Natural killer cell (primary cell): ENCODE results near the gene MACROD2. TPM values are rescaled to one million over a fixed set of nuclear protein-coding genes. Genes with fewer than 3 reads are reported as not detected.

Experiments
- ATAC-seq, 3 donors: fragments of 150-1000 bp in 2 of 3; fragments of 200-7000 bp in 1 of 3; cut with Tn5 transposase; 1 replicate in 1 of 3; 2 replicates in 2 of 3; pipeline ENCODE4 v1.10.0; 2021; ENCODE audit warnings: mild to moderate bottlenecking in 2 of 3, moderate library complexity in 2 of 3
- DNase-seq, 2 donors: peaks; one replicate each; pipeline versions ENCODE4 v3.0.0 to v3.0.0-alpha.2; 2013 to 2021; ENCODE audit warnings: mixed read lengths in 1 of 2
- H3K27ac ChIP-seq: one replicate; pipeline ENCODE4 v1.5.1; 2013; ENCODE audit warnings: mild to moderate bottlenecking, low read length
- H3K27me3 ChIP-seq: one replicate; pipeline ENCODE4 v1.6.1; 2013; ENCODE audit warnings: low read length; ENCODE audit not compliant: control insufficient read depth, insufficient read depth
- H3K36me3 ChIP-seq: one replicate; pipeline ENCODE4 v1.6.1; 2013; ENCODE audit warnings: low read length; ENCODE audit not compliant: control insufficient read depth, insufficient read depth
- H3K4me1 ChIP-seq: one replicate; pipeline ENCODE4 v1.6.1; 2013; ENCODE audit warnings: low read length; ENCODE audit not compliant: control insufficient read depth, insufficient read depth
- H3K4me3 ChIP-seq: one replicate; pipeline ENCODE4 v1.5.1; 2013; ENCODE audit warnings: low read length
- H3K9me3 ChIP-seq: one replicate; pipeline ENCODE4 v1.6.1; 2013; ENCODE audit warnings: low read length; ENCODE audit not compliant: control insufficient read depth, insufficient read depth
- H3K27ac Mint-ChIP-seq, 2 donors: one replicate each; pipeline ENCODE4 v1.8.0; 2022; ENCODE audit warnings: mild to moderate bottlenecking in 2 of 2, mixed read lengths in 2 of 2, moderate library complexity in 1 of 2
- H3K27me3 Mint-ChIP-seq, 2 donors: one replicate each; pipeline ENCODE4 v1.8.0; 2022; ENCODE audit warnings: low read depth in 2 of 2, mixed read lengths in 2 of 2
- H3K36me3 Mint-ChIP-seq: one replicate; pipeline ENCODE4 v1.8.0; 2022; ENCODE audit warnings: mixed read lengths
- H3K4me1 Mint-ChIP-seq, 2 donors: one replicate each; pipeline ENCODE4 v1.8.0; 2022; ENCODE audit warnings: mixed read lengths in 2 of 2
- H3K4me3 Mint-ChIP-seq: one replicate; pipeline ENCODE4 v1.8.0; 2022; ENCODE audit warnings: mild to moderate bottlenecking, moderate library complexity, mixed read lengths
- H3K9me3 Mint-ChIP-seq, 2 donors: one replicate each; pipeline ENCODE4 v1.8.0; 2022; ENCODE audit warnings: mixed read lengths in 2 of 2
- CTCF ChIP-seq: fragments of 200-600 bp; IDR thresholded peaks from one replicate; pipeline ENCODE4 v1.8.0; 2022; ENCODE audit warnings: antibody characterized with exemption
- WGBS: methylation state at CpG from one replicate; pipeline ENCODE4 v1.1.7; 2013; ENCODE audit warnings: missing lambda C conversion rate; ENCODE audit not compliant: insufficient coverage; 5-methylcytosine and 5-hydroxymethylcytosine counted together
- intact Hi-C: fragments of 100-400 bp; cut with micrococcal nuclease; formaldehyde crosslinking; loops from one replicate; pipeline ENCODE4 v1.14.2; 2022
- total RNA-seq, 4 donors: library from RNA; stranded (reverse); fragments of 120-200 nt in 1 of 4; gene quantifications; one replicate each; pipeline versions ENCODE4 v1.2.3 to v1.2.4, GENCODE V29; 2013 to 2022

The MACROD2 gene
- total RNA-seq, 3 donors from 2014 or later (not counting 1 experiment from before 2014, with no cell fraction given) = 0.19 to 0.88 TPM; not detected in 1

GRCh38 chr20:15739035-15739434 lies 1743.7 kb downstream of the MACROD2 start:
- H3K4me1 Mint-ChIP-seq = no peaks in the 10 kb centered on the region
- Histone ChIP-seq H3K9me3 (no peaks in the 10 kb centered on the region), H3K27me3 (no peaks in the 10 kb centered on the region), H3K36me3 (no peaks in the 10 kb centered on the region), H3K4me3 (no peak overlapping the region), H3K27ac (no peak overlapping the region), H3K4me1 (no peaks in the 10 kb centered on the region)
- intact Hi-C loops = no loop called here
- ATAC-seq = no peak
- H3K36me3 Mint-ChIP-seq = no peaks in the 10 kb centered on the region
- H3K9me3 Mint-ChIP-seq = peaks cover 0 to under 1% of the 10 kb centered on the region in 2 donors
- H3K27me3 Mint-ChIP-seq = no peaks in the 10 kb centered on the region
- 73% methylated on average over 2 of the region's 2 CpGs for WGBS
- no peak for DNase-seq
- no peak overlapping the region for H3K4me3 Mint-ChIP-seq
- TF ChIP-seq CTCF = no peak
- no peak overlapping the region for H3K27ac Mint-ChIP-seq

GRCh38 chr20:15740046-15740775 lies 1744.9 kb downstream of the MACROD2 start:
- no peaks in the 10 kb centered on the region for H3K4me1 ChIP-seq
- Mint-ChIP-seq H3K27ac (no peak overlapping the region), H3K9me3 (no peaks in the 10 kb centered on the region), H3K4me1 (no peaks in the 10 kb centered on the region), H3K27me3 (no peaks in the 10 kb centered on the region), H3K36me3 (no peaks in the 10 kb centered on the region), H3K4me3 (no peak overlapping the region)
- intact Hi-C loops = no loop called here
- H3K27ac ChIP-seq = no peak overlapping the region
- no peaks in the 10 kb centered on the region for H3K27me3 ChIP-seq
- no peaks in the 10 kb centered on the region for H3K9me3 ChIP-seq
- no peak overlapping the region for H3K4me3 ChIP-seq
- ATAC-seq = no peak
- WGBS = 71% methylated on average over 3 of the region's 3 CpGs
- H3K36me3 ChIP-seq = no peaks in the 10 kb centered on the region
- DNase-seq = no peak
- TF ChIP-seq CTCF = no peak

GRCh38 chr20:15742087-15742486 lies 1746.8 kb downstream of the MACROD2 start:
- no peaks in the 10 kb centered on the region for H3K36me3 Mint-ChIP-seq
- Histone ChIP-seq H3K4me3 (no peak overlapping the region), H3K4me1 (no peaks in the 10 kb centered on the region), H3K27me3 (no peaks in the 10 kb centered on the region), H3K9me3 (no peaks in the 10 kb centered on the region), H3K36me3 (no peaks in the 10 kb centered on the region), H3K27ac (no peak overlapping the region)
- no peaks in the 10 kb centered on the region for H3K27me3 Mint-ChIP-seq
- WGBS = 100% methylated on average over 1 of the region's 1 CpG
- no peaks in the 10 kb centered on the region for H3K9me3 Mint-ChIP-seq
- intact Hi-C loops = no loop called here
- no peak for ATAC-seq
- no peaks in the 10 kb centered on the region for H3K4me1 Mint-ChIP-seq
- no peak overlapping the region for H3K4me3 Mint-ChIP-seq
- no peak overlapping the region for H3K27ac Mint-ChIP-seq
- DNase-seq = no peak
- TF ChIP-seq CTCF = no peak

DNA sequence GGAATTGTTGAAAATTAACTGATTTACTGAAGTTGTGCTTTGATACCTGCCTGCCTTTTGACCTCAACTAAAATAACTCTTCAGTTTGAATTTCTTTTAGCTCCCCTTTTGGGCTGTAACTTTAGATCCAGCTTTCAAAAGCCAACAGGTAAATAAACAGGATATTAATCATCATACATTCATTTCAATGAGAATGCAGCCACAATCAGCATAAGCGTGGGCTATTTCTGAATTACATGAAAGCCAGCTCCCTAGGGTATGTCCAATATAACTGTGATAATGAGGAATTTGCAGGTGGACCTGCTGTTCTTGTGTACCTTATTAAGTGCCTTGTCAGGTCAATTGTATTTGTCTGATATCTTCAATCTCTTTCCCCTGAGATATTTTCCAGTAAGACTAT lies 1747.3 kb downstream of the MACROD2 start:
- ATAC-seq (no peak), DNase-seq (no peak)
- Mint-ChIP-seq H3K4me3 (no peak overlapping the region), H3K9me3 (no peaks in the 10 kb centered on the region), H3K27ac (no peak overlapping the region), H3K27me3 (no peaks in the 10 kb centered on the region), H3K4me1 (no peaks in the 10 kb centered on the region), H3K36me3 (no peaks in the 10 kb centered on the region)
- no peaks in the 10 kb centered on the region for H3K36me3 ChIP-seq
- no peak for TF ChIP-seq CTCF
- H3K4me3 ChIP-seq = no peak overlapping the region
- H3K9me3 ChIP-seq = no peaks in the 10 kb centered on the region
- no peaks in the 10 kb centered on the region for H3K27me3 ChIP-seq
- no peaks in the 10 kb centered on the region for H3K4me1 ChIP-seq
- intact Hi-C loops = no loop called here
- 100% methylated on average over 1 of the region's 1 CpG for WGBS
- no peak overlapping the region for H3K27ac ChIP-seq
